KMS-11 (cell line): Measurements from ENCODE around the gene MYO16.

ENCODE experiments used
- H2AFZ ChIP-seq: fragments of 200-600 bp; sonication (generic); 2 replicates; pipeline ENCODE4 v1.6.1; 2016; ENCODE audit warnings: antibody characterized with exemption, mixed run types, low read depth
- H3K27ac ChIP-seq: fragments of 200-600 bp; sonication (generic); 2 replicates; pipeline ENCODE4 v1.6.1; 2016; ENCODE audit warnings: mild to moderate bottlenecking, mixed run types
- H3K27me3 ChIP-seq: fragments of 200-600 bp; sonication (generic); 2 replicates; pipeline ENCODE4 v1.6.1; 2017; ENCODE audit warnings: mild to moderate bottlenecking, low read depth, mixed run types, moderate library complexity; ENCODE audit not compliant: insufficient read depth
- H3K36me3 ChIP-seq: fragments of 200-600 bp; sonication (generic); 2 replicates; pipeline ENCODE4 v1.6.1; 2017; ENCODE audit warnings: mild to moderate bottlenecking, mixed run types; ENCODE audit not compliant: insufficient read depth
- H3K4me1 ChIP-seq: fragments of 200-600 bp; sonication (generic); 2 replicates; pipeline ENCODE4 v1.6.1; 2016; ENCODE audit warnings: mild to moderate bottlenecking, low read depth, mixed run types; ENCODE audit not compliant: poor library complexity, severe bottlenecking
- H3K4me2 ChIP-seq: fragments of 200-600 bp; sonication (generic); 2 replicates; pipeline ENCODE4 v1.7.0; 2016; ENCODE audit warnings: mild to moderate bottlenecking, mixed run types
- H3K4me3 ChIP-seq: fragments of 200-600 bp; sonication (generic); IDR thresholded peaks from 2 replicates; pipeline ENCODE4 v1.6.1; 2017; ENCODE audit warnings: low read depth, low read length, mixed read lengths; ENCODE audit not compliant: insufficient read depth
- H3K79me2 ChIP-seq: fragments of 200-600 bp; sonication (generic); 2 replicates; pipeline ENCODE4 v1.6.1; 2016; ENCODE audit warnings: low read depth, mixed run types; ENCODE audit not compliant: insufficient read depth
- H3K9ac ChIP-seq: fragments of 200-600 bp; sonication (generic); 2 replicates; pipeline ENCODE4 v1.6.1; 2016; ENCODE audit warnings: mild to moderate bottlenecking, mixed run types
- H4K20me1 ChIP-seq: fragments of 200-600 bp; sonication (generic); 2 replicates; pipeline ENCODE4 v1.6.1; 2016; ENCODE audit warnings: mild to moderate bottlenecking, mixed run types; ENCODE audit not compliant: insufficient read depth
- CTCF ChIP-seq: fragments of 200-600 bp; sonication (generic); conservative IDR thresholded peaks from 2 replicates; pipeline ENCODE4 v1.6.1; 2017; ENCODE audit warnings: low read depth, mild to moderate bottlenecking, antibody characterized with exemption, low read length, moderate library complexity, mixed read lengths

The MYO16 gene

GRCh38 chr13:109154966-109155761 lies 525.8 kb downstream of the MYO16 start:
- no peaks in the 10 kb centered on the region for H4K20me1 ChIP-seq
- no peaks in the 10 kb centered on the region for H3K79me2 ChIP-seq
- H3K4me3 ChIP-seq: no peak overlapping the region
- no peak overlapping the region for H2AFZ ChIP-seq
- H3K27ac ChIP-seq: no peak overlapping the region
- no peak for TF ChIP-seq CTCF
- no peak overlapping the region for H3K9ac ChIP-seq
- H3K27me3 ChIP-seq: no peaks in the 10 kb centered on the region
- no peak overlapping the region for H3K4me2 ChIP-seq
- H3K4me1 ChIP-seq: no peaks in the 10 kb centered on the region
- H3K36me3 ChIP-seq: no peaks in the 10 kb centered on the region

DNA sequence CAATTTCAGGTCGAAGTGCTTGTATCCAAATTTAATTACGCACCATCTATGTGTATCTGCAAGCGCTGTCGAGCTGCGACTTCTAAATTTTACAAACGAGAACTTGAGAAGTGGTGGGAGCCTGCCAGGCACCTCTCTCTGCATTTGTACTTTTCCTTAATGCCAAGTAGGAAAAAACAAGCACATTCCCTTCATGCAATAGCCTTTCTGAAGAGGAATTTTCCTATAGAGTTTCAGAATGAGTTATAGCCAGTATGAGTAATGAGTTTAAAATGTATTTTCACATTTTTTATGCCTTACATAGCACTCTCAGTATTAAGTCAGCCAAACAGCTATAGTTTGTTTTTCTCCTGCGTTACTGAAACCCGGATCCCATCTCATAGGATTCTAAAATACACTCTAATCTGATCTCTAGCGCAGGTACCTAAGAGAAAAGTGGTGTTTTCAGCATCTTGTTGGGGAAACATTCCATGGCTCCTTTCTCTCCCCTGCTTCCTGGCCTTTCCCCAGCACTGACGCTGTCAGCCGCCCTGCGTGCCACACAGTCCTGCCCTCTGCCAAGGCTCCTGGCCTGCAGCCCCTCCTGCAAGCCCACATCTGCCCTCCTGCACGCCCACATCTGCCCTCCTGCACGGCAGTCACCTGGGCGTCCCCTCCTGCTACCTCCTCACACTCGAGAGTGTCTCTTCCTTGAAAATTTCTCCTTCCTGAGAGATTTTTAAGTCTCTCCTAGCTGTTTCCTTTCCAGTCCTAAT lies 526.9 kb downstream of the MYO16 start:
- no peaks in the 10 kb centered on the region for H4K20me1 ChIP-seq
- H3K4me1 ChIP-seq: peaks cover 9% of the 10 kb centered on the region
- H3K36me3 ChIP-seq: no peaks in the 10 kb centered on the region
- no peak overlapping the region for H3K4me3 ChIP-seq
- no peaks in the 10 kb centered on the region for H3K79me2 ChIP-seq
- H3K4me2 ChIP-seq: no peak overlapping the region
- no peak for TF ChIP-seq CTCF
- H3K27me3 ChIP-seq: no peaks in the 10 kb centered on the region
- no peak overlapping the region for H2AFZ ChIP-seq
- no peak overlapping the region for H3K9ac ChIP-seq
- H3K27ac ChIP-seq: no peak overlapping the region

DNA sequence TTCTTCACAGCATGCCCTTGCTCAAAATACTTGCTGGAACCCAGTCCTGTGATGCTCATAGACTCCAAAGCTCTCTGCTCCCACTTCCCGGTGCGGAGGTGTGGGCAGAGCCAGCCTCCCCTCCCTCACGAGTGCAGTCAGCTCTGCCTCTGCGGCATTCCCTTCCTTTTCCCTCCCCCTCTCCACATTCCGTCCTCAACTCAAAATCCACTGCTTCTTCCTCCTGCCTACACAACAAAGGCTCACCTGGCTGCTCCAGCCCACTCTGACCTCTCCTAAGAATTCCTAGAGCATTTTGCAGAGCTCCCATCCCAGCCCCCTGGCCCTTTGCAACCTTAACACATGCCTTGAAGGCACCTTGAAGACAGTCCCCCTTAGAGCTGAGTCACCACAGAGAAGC lies 527.9 kb downstream of the MYO16 start:
- Histone ChIP-seq H4K20me1 (no peaks in the 10 kb centered on the region), H3K4me1 (peaks cover 16% of the 10 kb centered on the region), H3K4me3 (no peak overlapping the region), H3K27me3 (no peaks in the 10 kb centered on the region), H3K79me2 (no peaks in the 10 kb centered on the region), H3K4me2 (no peak overlapping the region), H3K9ac (no peak overlapping the region), H3K36me3 (no peaks in the 10 kb centered on the region), H2AFZ (no peak overlapping the region), H3K27ac (no peak overlapping the region)
- no peak for TF ChIP-seq CTCF

GRCh38 chr13:109158383-109158782 lies 529.0 kb downstream of the MYO16 start:
- Histone ChIP-seq H3K36me3 (no peaks in the 10 kb centered on the region), H4K20me1 (no peaks in the 10 kb centered on the region), H3K9ac (no peak overlapping the region), H3K4me2 (no peak overlapping the region), H3K27ac (no peak overlapping the region), H3K4me1 (peaks cover 25% of the 10 kb centered on the region), H3K79me2 (no peaks in the 10 kb centered on the region), H3K27me3 (no peaks in the 10 kb centered on the region), H2AFZ (no peak overlapping the region), H3K4me3 (no peak overlapping the region)
- TF ChIP-seq CTCF: no peak
